Measurements from ENCODE around the gene AMFR. TPM values are rescaled to one million over a fixed set of nuclear protein-coding genes. Genes with fewer than 3 reads are reported as not detected.

The AMFR gene
- total RNA-seq, 2 donors from 2014 or later, result 87.7 to 130 TPM

DNA sequence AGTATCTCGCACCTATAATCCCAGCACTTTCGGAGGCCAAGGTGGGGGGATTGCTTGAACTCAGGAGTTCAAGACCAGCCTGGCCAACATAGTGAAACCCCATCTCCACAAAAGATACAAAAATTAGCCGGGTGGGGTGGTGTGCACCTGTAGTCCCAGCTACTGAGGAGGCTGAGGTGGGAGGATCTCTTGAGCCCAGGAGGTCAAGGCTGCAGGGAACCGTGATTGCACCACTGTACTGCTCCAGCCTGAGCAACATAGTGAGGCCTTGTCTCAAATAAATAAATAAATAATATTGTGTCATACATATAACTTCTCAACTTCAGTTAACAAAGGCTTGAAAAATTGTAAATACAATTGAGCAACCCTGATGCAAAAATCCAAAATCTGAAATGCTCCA, 8.2 kb downstream of the AMFR start:
- TF ChIP-seq, protein P1, sequence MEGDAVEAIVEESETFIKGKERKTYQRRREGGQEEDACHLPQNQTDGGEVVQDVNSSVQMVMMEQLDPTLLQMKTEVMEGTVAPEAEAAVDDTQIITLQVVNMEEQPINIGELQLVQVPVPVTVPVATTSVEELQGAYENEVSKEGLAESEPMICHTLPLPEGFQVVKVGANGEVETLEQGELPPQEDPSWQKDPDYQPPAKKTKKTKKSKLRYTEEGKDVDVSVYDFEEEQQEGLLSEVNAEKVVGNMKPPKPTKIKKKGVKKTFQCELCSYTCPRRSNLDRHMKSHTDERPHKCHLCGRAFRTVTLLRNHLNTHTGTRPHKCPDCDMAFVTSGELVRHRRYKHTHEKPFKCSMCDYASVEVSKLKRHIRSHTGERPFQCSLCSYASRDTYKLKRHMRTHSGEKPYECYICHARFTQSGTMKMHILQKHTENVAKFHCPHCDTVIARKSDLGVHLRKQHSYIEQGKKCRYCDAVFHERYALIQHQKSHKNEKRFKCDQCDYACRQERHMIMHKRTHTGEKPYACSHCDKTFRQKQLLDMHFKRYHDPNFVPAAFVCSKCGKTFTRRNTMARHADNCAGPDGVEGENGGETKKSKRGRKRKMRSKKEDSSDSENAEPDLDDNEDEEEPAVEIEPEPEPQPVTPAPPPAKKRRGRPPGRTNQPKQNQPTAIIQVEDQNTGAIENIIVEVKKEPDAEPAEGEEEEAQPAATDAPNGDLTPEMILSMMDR (IDR thresholded peaks at IDR 0.05), result no peak
- no peak for TF ChIP-seq POLR2A (IDR thresholded peaks at IDR 0.05)
- WGBS, 2 donors, result 91 to 92% methylated on average over 4 of the region's 4 CpGs
- H3K27me3 ChIP-seq, result no peaks in the 10 kb centered on the region
- no peaks in the 10 kb centered on the region for H3K36me3 ChIP-seq (replicated peaks in 1 of 2; ENCODE audit: insufficient read depth in 1 of 2, low read depth in 2 of 2)
- intact Hi-C loops (cut with DNase I), result no loop called here
- no peak overlapping the region for H3K27ac ChIP-seq
- H3K4me1 ChIP-seq, result peaks cover 25% of the 10 kb centered on the region
- ATAC-seq (no peak), DNase-seq (no peak)
- H3K9me3 ChIP-seq, result no peaks in the 10 kb centered on the region
- no peak overlapping the region for H3K4me3 ChIP-seq

DNA sequence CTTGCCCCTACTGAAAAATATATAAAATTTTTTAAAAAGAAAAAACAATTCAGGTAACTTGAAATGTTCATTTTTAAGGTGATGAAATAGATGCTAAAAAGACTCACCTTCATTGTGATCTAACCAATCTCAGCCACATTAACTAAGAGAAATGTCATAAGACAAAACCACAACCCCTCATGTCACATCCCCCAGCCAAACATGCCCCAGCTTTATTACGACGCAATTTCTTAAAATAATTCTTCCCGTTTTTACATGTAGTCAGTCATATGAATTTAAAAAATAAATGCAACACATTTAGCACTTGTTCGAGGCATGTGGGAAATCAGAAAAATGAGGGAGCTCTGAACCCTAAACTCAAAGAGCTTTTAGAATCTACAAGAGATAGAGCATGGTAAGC, 9.5 kb downstream of the AMFR start:
- Histone ChIP-seq H3K9me3 (no peaks in the 10 kb centered on the region), H3K27me3 (no peaks in the 10 kb centered on the region), H3K27ac (no peak overlapping the region), H3K4me3 (no peak overlapping the region), H3K4me1 (peaks cover 16% of the 10 kb centered on the region), H3K36me3 (replicated peaks in 1 of 2; ENCODE audit: insufficient read depth in 1 of 2, low read depth in 2 of 2) (no peaks in the 10 kb centered on the region)
- 77 to 96% methylated on average over 4 of the region's 4 CpGs for WGBS, 2 donors
- TF ChIP-seq, protein P1 (IDR thresholded peaks at IDR 0.05), result no peak
- TF ChIP-seq POLR2A (IDR thresholded peaks at IDR 0.05), result no peak
- ATAC-seq (no peak), DNase-seq (no peak)
- intact Hi-C loops (cut with DNase I), result no loop called here

DNA sequence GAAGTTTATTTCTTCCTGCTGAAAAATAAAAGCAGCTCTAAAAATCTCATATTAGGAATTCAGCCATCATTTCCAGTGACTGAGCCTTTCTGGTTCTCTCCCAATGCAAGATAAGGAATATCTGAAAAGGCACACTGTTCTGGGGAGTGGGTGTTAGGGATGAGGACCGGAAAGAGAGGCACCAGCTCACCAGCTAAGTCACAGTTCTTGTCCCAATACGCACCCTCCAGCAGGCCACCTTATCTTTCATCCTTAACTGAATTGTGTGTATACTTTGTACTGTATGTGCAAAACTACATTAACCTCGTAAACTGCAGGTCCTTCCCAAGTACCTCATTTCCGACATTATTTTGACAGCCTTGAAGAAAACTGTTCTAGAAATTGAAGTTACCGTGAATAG, 11.0 kb downstream of the AMFR start:
- H3K27me3 ChIP-seq, result no peaks in the 10 kb centered on the region
- H3K27ac ChIP-seq, result no peak overlapping the region
- H3K4me3 ChIP-seq, result no peak overlapping the region
- 78 to 80% methylated on average over 5 of the region's 5 CpGs for WGBS, 2 donors
- intact Hi-C loops (cut with DNase I), result no loop called here
- TF ChIP-seq, protein P1 (IDR thresholded peaks at IDR 0.05), result no peak
- TF ChIP-seq POLR2A (IDR thresholded peaks at IDR 0.05), result no peak
- no peaks in the 10 kb centered on the region for H3K9me3 ChIP-seq
- ATAC-seq (no peak), DNase-seq (no peak)
- peaks cover 6% of the 10 kb centered on the region for H3K4me1 ChIP-seq
- H3K36me3 ChIP-seq (replicated peaks in 1 of 2; ENCODE audit: insufficient read depth in 1 of 2, low read depth in 2 of 2), result no peaks in the 10 kb centered on the region

DNA sequence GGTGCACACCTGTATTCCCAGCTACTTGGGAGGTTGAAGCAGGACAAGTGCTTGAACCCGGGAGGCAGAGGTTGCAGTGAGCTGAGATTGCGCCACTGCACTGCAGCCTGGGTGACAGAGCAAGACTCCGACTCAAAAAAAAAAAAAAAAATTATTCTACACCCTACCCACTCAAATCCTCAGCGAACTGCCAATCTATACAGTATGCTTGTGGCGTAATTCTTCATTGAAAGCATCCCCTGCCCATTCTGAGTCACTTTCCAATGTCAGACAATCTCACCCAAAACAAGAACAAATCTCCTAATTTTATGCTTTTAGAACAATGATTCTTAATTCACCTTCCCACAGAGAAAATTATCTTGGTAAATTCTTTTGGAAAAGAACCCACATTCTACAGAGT, 12.0 kb downstream of the AMFR start:
- no peaks in the 10 kb centered on the region for H3K9me3 ChIP-seq
- no peak for DNase-seq
- no peaks in the 10 kb centered on the region for H3K27me3 ChIP-seq
- no peaks in the 10 kb centered on the region for H3K36me3 ChIP-seq (replicated peaks in 1 of 2; ENCODE audit: insufficient read depth in 1 of 2, low read depth in 2 of 2)
- H3K4me1 ChIP-seq, result peaks cover 15% of the 10 kb centered on the region
- no peak overlapping the region for H3K4me3 ChIP-seq
- intact Hi-C loops (cut with DNase I), result no loop called here
- no peak for TF ChIP-seq POLR2A (IDR thresholded peaks at IDR 0.05)
- TF ChIP-seq, protein P1 (IDR thresholded peaks at IDR 0.05), result no peak
- 74 to 78% methylated on average over 5 of the region's 5 CpGs for WGBS, 2 donors
- no peak for ATAC-seq
- no peak overlapping the region for H3K27ac ChIP-seq

DNA sequence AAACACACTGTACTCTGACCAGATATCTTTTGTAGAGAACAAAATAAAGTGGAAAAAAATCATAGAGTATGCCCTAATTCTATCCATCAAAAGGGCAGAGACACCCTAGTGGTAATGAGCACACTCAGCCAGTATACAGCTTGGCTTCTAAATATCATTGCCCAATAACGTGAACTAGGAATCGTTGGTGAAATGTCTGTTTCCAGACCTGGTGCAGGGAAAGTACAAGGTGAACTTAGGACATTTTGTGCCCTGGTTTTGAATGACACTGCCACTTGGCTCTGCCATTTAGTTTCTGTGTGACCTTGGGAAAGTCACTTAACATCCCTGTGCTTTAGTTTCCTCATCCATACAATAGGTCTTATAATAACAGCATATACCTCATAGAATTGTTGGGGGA, 13.7 kb downstream of the AMFR start:
- H3K9me3 ChIP-seq, result no peaks in the 10 kb centered on the region
- TF ChIP-seq, protein P1 (IDR thresholded peaks at IDR 0.05), result no peak
- no peak for TF ChIP-seq POLR2A (IDR thresholded peaks at IDR 0.05)
- WGBS, 2 donors, result 97% methylated on average over 2 of the region's 2 CpGs

More for the DNA sequence above, 13.7 kb downstream of the AMFR start:
- intact Hi-C loops (cut with DNase I), result no loop called here
- Histone ChIP-seq H3K27me3 (no peaks in the 10 kb centered on the region), H3K27ac (no peak overlapping the region), H3K36me3 (replicated peaks in 1 of 2; ENCODE audit: insufficient read depth in 1 of 2, low read depth in 2 of 2) (peaks cover 0 to 6% of the 10 kb centered on the region in 2 donors), H3K4me3 (no peak overlapping the region), H3K4me1 (peaks cover 15% of the 10 kb centered on the region)
- DNase-seq, result no peak
- no peak for ATAC-seq
